Endothelial cell of umbilical vein (primary cell): ENCODE data around the gene CHIT1.

Source experiments
- CTCF ChIP-seq, 2 donors: IDR thresholded peaks; 1 replicate in 1 of 2; 2 replicates in 1 of 2; pipeline ENCODE4 v1.5.1; 2011; ENCODE audit warnings: low read length in 2 of 2, mild to moderate bottlenecking in 2 of 2, moderate library complexity in 2 of 2, control low read depth in 1 of 2, inconsistent platforms in 1 of 2, low read depth in 1 of 2; ENCODE audit not compliant: insufficient read depth in 1 of 2; ENCODE audit errors: extremely low read depth in 1 of 2
- EZH2 ChIP-seq: IDR thresholded peaks from 2 replicates; pipeline ENCODE4 v1.6.1; 2012; ENCODE audit warnings: borderline replicate concordance, low read depth, mild to moderate bottlenecking, moderate library complexity, low read length, inconsistent platforms; ENCODE audit not compliant: severe bottlenecking
- POLR2A ChIP-seq: IDR thresholded peaks from 2 replicates; pipeline ENCODE4 v1.6.1; 2012; ENCODE audit warnings: low read depth, mild to moderate bottlenecking, control low read depth, low read length

DNA sequence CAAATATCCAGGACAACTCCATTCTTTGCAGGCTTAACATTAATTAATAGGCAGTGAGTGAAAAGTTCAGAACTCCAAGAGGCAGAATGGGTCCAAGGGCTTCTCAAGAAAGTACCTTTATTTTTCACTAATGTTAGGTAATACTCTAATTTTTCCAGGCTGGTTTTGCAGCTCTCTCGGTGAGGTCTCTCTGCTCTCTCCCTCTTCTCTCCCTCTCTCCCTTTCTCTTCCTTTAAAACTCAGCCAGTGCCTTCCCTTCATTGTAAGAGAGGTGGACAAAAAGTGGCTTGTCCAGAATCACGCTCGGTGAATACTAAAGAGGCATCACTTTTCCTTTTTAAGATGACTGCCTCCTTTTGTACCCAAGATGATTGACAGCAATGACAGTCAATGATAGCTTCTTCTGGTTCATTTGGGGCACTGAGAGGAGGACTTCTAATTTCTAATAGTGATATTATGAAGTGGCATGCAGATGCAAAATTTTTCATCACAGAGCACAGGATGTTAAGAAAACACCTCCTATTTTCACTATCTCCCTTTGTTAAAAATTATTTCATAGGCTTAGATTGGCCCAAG lies 41.7 kb downstream of the CHIT1 start:
- TF ChIP-seq CTCF (IDR thresholded peaks at IDR 0.05; ENCODE audit: extremely low read depth in 1 of 2, insufficient read depth in 1 of 2, low read depth in 1 of 2, low read length in 2 of 2) = no peak
- no peak for TF ChIP-seq EZH2
- no peak for TF ChIP-seq POLR2A
